NCI-H1436 (cell line): Measurements from ENCODE around the gene MGLL.

Experiments used
- DNase-seq: peaks from one replicate; lab custom pipeline; 2025; lab: John Stamatoyannopoulos, UW

Gene MGLL

DNA sequence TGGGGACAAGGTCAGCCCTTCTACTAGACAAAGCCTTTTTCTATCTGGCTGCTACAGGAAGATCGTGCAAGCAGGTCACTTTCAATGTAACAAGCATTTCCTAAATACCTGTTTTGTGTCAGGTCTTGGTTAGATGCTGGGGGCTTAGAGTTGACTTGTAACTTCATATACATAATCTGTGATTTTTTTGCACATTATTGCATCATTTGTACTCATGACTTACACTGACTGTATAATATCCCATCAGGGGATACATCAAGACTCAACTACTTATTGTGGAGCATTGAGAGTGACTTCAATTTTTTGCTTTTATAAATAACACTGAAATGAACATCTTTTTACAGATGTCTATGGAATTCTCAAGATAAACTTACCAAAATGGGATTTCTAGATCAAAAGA, 80.6 kb downstream of the MGLL start:
- DNase-seq: no peak

DNA sequence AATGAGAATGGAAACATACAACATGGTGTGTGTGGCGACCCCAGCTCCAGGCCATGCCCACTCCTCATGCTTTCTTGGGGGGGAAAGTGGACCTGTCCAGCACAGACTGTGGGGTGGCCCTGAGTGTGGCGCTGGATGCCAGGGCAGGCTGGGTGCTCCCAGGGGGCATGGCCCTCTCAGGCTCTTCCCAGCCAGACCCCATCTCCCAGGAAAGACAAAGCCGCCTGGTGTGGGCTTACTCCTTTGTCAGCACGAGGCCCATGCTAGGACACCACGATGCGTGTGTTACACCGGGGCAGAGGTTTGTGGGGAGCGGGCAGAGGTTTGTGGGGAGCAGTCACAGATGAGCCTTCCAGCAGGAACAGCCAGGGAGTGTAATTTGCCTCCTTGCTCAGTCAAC, 81.1 kb downstream of the MGLL start:
- no peak for DNase-seq

DNA sequence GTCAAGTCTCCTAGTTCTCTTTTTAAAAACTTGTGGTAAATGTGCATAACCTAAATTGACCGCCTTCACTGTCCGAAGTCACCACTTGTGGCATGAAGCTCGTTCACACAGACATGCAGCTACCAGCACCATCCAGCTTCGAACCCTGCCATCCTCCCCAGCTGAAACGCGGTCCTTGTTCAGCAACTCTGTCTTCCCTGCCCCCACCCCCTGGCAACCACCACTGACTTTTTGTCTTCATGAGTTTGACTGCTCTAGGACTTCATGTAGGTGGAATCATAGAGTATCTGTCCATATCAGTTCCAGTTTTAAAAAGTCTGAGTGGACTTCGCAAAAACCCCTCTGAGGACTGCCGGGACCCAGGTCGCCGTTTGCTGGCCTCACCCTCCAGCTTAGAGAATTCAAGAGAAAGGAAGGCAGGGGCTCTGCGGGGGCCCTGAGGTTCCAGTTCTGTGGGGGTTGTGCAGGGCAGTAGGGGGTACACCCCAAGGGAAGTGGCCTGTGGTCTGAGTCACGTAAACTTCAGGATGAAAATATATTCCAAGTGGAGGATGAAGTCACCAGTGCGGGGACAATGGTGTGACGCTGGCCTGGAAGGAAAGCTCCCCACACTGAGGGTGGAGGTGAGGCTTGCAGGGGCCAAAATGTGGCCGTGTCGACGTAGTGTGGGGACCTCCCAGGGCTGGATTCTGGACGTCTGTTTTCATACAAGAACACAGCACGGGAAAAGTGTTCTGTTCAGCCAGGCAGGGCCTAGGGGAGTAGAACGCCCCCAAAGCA, 82.0 kb downstream of the MGLL start:
- no peak for DNase-seq

DNA sequence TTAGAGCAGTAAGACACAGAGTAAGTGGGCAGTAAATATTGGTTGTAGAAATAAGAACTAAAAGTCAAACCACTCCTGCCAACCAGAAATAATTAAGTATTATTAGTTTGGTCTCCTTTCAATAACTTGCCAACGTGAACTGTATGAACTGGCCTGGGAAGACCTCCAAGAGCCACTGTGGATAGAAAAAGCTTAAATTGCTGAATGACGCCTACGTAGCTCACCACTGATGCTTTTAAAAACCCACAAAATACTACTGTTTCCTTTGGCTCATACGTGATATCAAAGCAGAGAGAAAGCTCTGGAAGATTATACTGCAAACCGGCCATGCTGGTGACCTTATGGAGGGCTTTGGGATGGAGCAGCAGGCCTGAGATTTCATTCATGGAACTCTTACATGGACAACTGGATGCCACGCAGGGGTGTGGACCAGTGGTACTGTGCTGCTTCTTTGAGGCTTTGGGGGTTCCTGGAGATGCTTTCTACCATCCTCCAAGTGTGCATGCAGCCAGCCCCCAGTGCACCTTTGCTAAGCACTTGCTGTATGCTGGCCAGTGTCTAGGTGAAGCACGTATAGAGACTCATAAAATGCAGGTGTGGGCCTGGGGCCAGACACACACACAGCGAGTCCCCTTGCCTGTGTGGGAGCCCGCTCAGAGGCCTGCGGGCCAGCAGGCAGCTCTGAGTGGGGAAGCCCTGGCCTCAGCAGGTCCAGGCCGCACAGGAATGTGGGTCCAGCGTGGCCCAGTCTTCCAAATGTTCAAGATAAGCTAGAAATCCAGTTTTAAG, 82.8 kb downstream of the MGLL start:
- DNase-seq: no peak

DNA sequence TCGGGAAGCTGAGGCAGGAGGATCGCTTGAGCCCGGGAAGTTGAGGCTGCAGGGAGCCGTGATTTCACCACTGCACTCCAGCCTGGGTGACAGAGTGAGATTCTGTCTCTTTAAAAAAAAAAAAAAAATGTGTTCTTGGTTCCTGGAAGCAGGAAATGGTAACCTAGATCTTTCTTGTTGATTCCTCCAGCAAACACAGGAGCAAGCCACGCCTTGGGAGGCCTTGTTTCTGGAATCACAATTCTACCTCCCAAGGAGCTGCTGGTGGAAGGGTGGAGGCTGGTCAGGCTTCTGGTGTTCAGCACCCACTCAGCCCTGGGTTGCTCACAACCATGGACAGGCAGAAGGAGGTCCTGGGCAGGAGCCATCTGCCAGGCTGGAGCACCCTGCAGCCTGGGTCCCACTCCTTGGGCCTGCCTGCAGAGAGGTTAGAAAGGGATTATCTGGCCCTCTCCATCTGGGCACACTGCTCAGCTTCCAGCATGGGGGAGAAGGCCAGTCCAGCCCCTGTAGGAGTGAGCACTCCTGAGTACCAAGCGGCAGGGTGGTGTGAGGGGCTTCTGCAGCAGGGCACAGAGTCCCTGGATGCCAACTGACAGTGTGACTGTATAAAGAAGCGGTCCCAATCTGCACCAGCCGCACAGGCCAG, 84.0 kb downstream of the MGLL start:
- no peak for DNase-seq

DNA sequence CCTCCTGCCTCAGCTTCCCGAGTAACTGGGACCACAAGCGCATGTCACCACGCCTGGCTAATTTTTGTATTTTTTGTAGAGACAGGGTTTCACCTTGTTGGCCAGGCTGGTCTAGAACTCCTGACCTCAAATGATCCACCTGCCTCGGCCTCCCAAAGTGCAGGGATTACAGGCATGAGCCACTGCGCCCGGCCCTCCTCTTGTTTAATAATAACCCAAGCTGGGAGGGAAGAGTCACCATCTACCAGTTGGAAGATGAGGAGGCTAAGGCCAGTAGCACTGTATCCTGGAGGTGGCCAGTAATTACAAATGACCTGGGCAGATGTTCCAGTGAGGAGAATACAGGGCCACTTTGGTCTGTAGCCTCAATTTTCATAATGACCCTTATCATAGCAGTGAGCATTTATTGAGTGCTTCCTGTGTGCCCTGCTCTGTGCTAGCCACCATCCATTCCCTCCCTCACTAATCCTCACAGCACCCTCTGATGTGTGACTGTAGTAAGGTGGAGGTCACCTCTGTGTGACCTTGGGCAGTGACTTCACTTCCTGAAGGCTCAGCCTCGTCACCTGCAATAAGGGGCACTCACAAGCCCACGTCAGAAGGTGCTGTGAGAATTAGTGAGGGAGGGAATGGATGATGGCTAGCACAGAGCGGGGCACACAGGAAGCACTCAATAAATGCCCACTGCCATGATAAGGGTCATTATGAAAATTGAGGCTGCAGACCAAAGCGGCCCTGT, 85.3 kb downstream of the MGLL start:
- DNase-seq: no peak

DNA sequence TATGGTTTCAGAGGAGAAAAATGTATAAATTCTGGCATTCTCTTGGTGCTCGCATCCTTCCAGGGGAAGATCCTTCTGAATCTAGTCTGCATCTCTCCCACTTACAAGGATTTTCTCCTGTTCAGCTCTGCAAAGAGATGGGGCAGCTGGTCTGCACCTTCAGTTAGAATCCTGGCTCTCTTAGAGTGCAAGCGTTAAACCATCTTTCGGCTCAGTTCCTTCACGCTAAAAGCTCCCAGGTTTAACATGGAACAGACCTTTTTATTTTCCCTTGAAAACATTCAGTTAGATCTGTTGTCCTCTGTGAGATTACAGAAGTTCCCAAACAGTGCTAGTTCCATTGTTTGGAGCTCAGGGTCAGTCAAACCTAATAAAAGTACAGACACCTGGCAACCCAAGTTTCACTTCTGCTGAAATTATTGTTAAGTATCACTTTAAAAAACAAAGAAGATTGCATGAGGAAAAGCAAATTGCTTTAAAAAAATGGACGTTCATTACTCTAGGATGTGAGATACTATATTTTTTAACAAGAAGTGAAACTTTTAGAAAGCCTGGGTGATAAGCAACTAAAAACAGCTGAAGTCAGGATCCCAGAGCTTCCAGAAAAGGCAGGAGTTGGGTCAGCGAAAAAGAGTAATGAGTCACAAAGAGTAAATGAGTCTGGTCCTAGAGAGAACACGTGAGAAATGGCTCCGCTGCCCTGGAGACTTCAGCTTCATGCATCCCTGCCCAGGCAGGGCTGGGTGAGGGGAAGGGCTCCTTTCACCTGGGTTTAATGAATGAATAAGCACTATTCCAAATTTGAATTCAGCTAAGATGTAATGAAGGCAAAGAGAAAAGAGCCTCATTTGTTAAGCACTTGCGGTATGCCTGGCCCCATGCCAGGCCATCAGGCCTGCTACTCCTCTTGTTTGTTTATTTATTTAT, 86.3 kb downstream of the MGLL start:
- DNase-seq: no peak

DNA sequence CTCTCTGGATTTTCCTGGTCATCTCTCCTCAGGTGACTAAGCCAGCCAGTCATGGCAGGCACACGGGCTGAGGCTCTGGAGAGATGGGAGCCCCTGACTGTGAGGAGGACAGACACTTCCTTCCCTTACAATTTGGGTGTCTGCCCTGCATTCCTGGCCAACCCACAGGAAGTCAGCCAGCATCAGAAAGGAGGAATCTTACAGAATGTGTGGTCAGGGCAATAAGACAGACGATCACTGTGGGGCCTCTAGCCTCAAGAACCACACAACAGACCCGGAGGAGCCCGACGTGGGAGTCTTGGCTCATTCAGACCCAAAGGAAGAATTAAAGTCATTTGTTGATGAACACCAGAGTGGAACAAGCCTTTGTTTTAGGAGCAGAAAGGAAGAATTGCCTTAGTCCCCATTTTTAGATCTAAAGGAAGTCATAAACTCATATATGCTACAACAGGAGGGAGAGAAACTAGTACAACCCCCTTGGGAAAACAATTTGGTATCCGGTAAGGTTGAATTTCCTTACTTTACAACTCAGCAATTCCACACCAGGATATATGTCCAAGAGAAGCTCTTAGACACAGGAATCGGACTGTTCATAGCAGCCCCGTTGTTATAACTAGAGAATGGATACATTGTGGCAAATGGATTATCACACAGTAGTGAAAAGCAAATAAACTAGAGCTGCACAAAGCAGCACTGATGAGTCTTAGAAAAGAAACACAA, 87.4 kb downstream of the MGLL start:
- no peak for DNase-seq

DNA sequence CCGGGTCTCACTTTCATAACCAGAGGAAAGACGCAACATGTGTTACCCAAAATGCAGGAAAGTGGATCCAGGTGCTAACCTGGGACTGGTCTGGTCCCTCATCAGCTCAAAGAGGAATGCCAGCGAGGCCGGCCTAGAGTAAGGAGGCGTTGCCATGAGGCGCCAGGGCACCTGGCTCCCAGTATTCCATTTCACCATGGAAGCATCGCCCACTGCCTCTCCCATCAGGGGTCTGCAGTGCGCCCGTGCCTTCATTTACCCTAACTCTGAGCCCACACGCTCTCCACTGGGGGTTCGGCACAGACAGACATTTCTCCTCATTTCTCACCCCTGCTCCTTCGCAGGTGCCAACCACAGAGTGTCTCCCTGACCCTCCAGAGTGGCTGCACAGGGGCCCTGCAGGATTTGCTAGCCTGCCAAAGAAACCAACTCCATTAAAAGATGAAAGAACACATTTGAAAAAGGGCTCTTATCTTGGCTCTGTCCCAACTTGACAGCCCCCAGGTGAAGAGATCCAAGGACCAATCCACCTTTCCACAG, 88.1 kb downstream of the MGLL start:
- DNase-seq: no peak

DNA sequence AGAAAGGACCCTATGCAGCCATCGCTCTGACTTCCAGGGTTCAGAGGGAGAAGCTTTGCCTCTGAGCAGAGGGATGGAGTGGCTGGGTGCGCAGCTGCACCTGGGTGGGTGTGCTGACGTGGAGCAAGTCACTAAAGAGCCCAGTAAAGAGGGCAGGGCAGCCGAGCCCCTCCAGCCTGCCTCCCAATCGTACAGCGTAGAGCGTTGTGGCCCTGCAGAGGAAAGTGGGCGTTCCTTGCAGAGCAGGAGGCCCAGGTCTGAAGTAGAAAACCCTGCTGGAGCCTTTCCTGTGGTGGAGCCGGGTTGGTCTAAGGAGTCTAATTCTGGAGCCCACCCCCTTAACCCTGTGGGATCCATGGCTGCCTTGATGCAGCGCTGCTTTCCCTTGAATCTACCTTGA, 88.5 kb downstream of the MGLL start:
- no peak for DNase-seq

DNA sequence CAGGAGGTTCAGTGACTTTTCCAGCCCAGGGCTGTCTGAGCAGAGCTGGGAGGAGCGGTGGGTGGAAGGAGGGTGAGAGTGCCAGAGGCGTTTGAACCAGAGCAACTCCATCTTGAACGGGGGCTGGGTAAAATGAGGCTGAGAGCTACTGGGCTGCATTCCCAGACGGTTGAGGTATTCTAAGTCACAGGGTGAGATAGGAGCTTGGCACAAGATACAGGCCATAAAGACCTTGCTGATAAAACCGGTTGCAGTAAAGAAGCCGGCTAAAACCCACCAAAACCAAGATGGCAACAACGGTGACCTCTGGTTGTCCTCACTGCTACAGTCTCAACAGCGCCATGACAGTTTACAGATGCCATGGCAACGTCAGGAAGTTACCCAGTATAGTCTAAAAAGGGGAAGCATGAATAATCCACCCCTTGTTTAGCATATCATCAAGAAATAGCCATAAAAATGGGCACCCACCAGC, 89.4 kb downstream of the MGLL start:
- DNase-seq: no peak

DNA sequence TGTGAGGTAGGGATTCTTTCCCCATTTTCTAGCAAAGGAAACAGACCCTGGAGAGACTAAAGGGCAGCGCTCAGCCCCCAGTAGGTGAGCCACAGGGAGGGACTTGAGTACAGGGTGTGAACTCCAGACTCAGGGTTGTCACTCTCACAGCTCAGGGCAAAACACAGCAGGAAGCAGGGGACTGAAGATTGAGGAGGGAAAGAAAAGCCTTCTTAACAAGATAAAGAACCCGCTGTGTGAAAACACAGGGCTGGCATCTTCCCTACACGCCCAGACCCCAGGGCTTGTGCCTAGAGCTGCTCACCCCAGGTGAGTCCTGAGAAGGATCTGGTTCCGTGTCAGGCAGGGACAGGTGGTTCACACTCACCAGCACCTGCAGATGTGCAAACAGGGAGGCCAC, 90.0 kb downstream of the MGLL start:
- no peak for DNase-seq

DNA sequence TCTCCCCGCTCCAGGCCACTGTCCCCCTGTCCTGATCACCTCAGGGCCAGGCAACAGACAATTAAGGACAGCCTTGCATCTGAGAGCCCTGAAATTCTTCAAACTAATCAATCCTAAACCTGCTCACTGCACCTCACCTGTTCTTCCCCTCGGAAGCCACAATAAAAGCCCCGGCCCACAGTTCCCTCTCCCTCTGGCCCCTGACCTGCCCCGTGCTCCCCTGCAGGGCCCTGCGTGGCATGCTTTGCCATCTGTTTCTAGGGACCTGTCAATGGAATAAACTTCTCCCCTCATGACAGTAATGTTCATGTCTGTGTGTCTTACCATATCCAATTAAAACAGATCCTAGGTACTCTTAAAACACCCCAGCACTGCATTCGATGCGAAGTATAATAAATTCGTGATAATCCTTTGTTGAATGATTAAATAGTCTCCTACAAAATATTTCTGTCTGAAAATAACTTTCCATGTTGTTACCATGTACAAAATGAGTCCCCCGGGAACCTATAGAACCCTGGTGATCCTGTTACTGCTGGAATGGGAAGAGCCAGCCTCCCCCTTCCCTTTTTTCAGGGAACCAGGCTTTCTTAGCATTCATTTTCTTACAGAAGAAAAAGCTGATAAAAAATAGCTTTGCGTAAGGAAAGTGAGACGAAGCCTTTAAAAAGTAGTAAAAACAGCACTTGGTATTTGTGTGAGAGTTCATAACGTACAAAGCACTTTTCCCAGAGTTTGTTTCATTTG, 90.6 kb downstream of the MGLL start:
- DNase-seq: no peak

DNA sequence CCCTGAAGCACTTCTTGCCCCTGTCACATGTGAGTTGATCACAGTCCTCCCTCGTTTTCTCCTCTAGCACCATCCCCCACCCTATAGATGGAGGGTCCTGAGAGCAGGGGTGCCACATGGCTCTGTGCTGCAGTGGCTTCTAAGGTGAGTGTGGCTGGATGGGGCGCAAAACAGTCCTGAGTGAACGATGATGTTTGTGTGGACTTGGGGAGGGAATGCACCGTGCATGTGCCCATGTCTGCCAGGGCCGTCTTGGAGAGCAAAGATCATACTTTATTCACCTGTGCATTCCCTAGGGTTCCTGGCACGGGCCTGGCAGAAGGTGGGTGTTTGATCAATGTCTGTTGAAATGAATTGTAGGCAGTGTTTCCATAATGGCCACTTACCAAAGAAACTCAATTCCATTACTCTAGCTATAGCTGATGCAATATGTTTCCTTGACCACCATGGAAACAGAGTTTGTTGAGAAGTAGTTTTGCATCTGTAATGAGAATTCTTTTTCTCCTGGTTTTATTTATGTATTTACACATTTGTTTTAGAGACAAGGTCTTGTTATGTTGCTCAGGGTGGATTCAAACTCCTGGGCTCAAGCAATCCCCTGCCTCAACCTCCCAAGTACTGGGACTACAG, 91.5 kb downstream of the MGLL start:
- DNase-seq: no peak

DNA sequence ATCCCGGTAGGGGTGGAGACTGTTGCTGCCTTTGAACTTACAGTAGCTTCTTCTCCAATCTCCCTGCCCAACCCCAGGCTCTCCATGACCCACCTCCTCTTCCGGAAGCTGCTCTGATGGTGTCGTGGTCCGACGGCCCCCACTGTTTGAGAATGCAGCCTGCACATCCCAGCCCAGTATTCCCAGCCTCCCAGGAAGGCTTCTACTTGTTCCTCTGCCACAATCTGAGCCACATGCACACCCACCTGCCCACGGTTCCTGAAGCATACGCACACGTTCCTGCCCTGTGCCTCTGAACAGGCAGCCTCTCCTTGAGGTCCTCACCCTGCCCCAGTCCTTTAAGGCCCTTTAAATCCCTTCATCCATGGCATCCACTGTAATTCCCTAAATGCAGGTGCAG, 92.1 kb downstream of the MGLL start:
- DNase-seq: no peak

DNA sequence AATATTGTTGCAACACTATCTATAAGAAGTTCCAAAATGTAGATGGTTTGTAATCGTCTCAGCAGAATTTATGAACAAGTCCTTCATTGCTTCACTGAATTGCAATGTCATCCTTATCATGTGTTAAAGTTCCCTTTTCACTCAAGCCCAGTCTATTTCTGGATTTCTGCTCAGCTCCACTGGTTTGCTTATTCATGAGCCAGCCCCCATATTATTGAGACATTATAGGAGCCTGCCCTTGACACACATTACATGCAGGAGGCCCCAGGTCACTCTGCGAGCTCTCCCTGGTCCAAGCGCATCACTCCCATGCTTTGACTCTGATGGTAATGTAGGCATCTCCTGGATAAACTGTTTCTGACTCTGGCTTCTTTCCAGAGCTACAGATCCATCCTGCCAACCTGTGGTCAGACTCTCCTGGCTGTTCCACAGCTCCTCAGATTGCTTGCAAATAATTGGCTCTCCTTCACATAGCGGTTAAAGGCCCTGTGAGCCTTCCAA, 92.7 kb downstream of the MGLL start:
- DNase-seq: no peak

DNA sequence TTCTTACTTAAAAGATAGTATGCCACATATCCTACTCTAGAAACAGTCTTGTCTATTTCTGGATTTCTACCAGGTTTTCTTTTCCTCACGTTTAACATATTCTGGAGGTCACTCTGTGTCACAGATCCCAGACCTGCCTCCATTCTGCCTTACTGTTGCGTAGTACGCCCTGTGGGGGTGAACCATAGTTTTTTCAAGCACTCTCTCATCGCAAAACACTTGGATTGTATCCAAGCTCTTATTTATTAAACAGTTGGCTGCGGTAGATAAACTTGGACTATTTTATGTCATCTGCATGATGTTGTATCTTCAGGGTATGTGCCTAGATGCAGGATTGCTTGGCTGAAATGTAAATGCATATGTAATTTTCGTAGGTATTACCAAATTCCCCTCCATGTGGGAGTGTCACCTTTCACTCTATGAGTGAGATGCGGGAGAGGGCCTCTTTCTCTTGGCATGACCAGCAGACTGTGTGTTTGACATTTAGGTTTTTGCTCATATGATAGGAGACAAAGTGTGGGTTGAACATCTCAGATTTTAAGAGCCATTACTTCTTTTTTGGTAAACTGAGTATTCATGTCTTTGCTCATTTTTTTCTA, 93.8 kb downstream of the MGLL start:
- no peak for DNase-seq

DNA sequence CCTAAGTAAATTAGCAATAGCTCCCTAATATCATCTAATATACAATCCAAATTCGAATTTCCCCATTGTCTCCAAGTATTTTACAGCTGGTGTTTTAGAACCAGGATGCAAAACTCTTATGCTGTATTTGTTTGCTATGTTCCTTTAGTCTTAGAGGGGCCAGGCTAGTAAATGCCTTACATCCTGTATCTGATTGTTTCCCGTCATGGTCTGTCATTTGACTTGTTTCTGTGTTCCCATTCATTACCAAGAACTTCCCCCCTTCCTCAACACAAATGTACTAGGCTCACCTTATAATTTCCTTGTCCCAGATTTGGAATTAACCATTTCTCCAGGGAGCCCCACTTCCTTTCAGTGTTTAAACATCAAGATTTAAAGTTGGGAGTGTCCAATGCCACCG, 95.4 kb downstream of the MGLL start:
- no peak for DNase-seq
